PC-9 (cell line): ENCODE results near the gene TMEM156. TPM values are rescaled to one million over a fixed set of nuclear protein-coding genes. Genes with fewer than 3 reads are reported as not detected.
A peak's percentile ranks its signal among the peaks of the same experiment; 100 is the strongest.
"Not testable (repeated sequence)": the region's sequence is repeated elsewhere in the genome, so short reads cannot be mapped to it uniquely, and the experiment has no call there.

ENCODE experiments used
- BruUV-seq: library from RNA; stranded (reverse); fragments of 400-500 nt; replicated peaks from 2 replicates; lab custom pipeline; 2021; lab: Mats Ljungman, UMichigan
- CTCF ChIA-PET: fragments of 300-600 bp; sonication (Branson Sonifier 250); formaldehyde crosslinking; loops from one replicate; lab custom pipeline; 2022; ENCODE audit warnings: antibody characterized with exemption; lab: Charles Lee
- POLR2A ChIA-PET: fragments of 300-600 bp; sonication (Branson Sonifier 250); formaldehyde crosslinking; loops from one replicate; lab custom pipeline; 2022; ENCODE audit warnings: antibody characterized with exemption; ENCODE audit not compliant: unreplicated experiment; lab: Charles Lee
- DNase-seq, 2 experiments: peaks; one replicate each; pipeline versions ENCODE4 v3.0.0 to v3.0.0-alpha.2; 2015 to 2022; ENCODE audit warnings: mixed read lengths in 1 of 2
- H2AFZ ChIP-seq: fragments of 200-600 bp; sonication (generic); 2 replicates; pipeline ENCODE4 v1.8.1; 2017; ENCODE audit warnings: antibody characterized with exemption
- H3F3A ChIP-seq: fragments of 200-600 bp; sonication (generic); 2 replicates; pipeline ENCODE4 v1.8.1; 2017; ENCODE audit warnings: antibody characterized with exemption, mild to moderate bottlenecking, low read depth; ENCODE audit not compliant: insufficient read depth
- H3K27ac ChIP-seq: fragments of 200-600 bp; sonication (generic); 2 replicates; pipeline ENCODE4 v1.6.1; 2016; ENCODE audit warnings: mixed run types
- H3K27me3 ChIP-seq: fragments of 200-600 bp; sonication (generic); 2 replicates; pipeline ENCODE4 v1.6.1; 2016; ENCODE audit warnings: low read depth, mixed run types; ENCODE audit not compliant: insufficient read depth
- H3K36me3 ChIP-seq: fragments of 200-600 bp; sonication (generic); 2 replicates; pipeline ENCODE4 v1.6.1; 2016; ENCODE audit warnings: low read depth, mixed run types
- H3K4me1 ChIP-seq: fragments of 200-600 bp; sonication (generic); replicated peaks from 2 replicates; pipeline ENCODE4 v1.6.1; 2016; ENCODE audit warnings: mixed run types; ENCODE audit not compliant: insufficient read depth
- H3K4me2 ChIP-seq: fragments of 200-600 bp; sonication (generic); 2 replicates; pipeline ENCODE4 v1.6.1; 2017; ENCODE audit warnings: mixed run types
- H3K4me3 ChIP-seq: fragments of 200-600 bp; sonication (generic); 2 replicates; pipeline ENCODE4 v1.6.1; 2016; ENCODE audit warnings: mixed run types
- H3K79me2 ChIP-seq: fragments of 200-600 bp; sonication (generic); 2 replicates; pipeline ENCODE4 v1.6.1; 2017; ENCODE audit warnings: low read depth, mixed run types
- H3K9me2 ChIP-seq: fragments of 200-600 bp; sonication (generic); 2 replicates; pipeline ENCODE4 v1.8.1; 2017; ENCODE audit warnings: mild to moderate bottlenecking; ENCODE audit not compliant: insufficient read depth
- H3K9me3 ChIP-seq: fragments of 200-600 bp; sonication (generic); 2 replicates; pipeline ENCODE4 v1.8.1; 2016; ENCODE audit warnings: low read depth; ENCODE audit not compliant: insufficient read depth
- H4K20me1 ChIP-seq: fragments of 200-600 bp; sonication (generic); 2 replicates; pipeline ENCODE4 v1.8.1; 2017; ENCODE audit not compliant: insufficient read depth
- CTCF ChIP-seq: fragments of 200-600 bp; sonication (generic); conservative IDR thresholded peaks from 2 replicates; pipeline ENCODE4 v1.6.1; 2017; ENCODE audit warnings: mixed run types, antibody characterized with exemption, mild to moderate bottlenecking, moderate library complexity
- EZH2 ChIP-seq: fragments of 200-600 bp; sonication (generic); IDR thresholded peaks from 2 replicates; pipeline ENCODE4 v1.8.0; 2017; ENCODE audit warnings: antibody characterized with exemption, low read depth
- intact Hi-C: fragments of 100-400 bp; cut with micrococcal nuclease; formaldehyde crosslinking; loops from one replicate; pipeline ENCODE4 v1.10.0; 2022; ENCODE audit not compliant: unreplicated experiment
- total RNA-seq: library from RNA; stranded (reverse); gene quantifications from 2 replicates; pipeline ENCODE4 v1.2.3, GENCODE V29; 2021

Gene TMEM156
- total RNA-seq, 1 experiment from 2014 or later: 29.3 TPM

GRCh38 chr4:38993683-38994082, 38.5 kb downstream of the TMEM156 start:
- Histone ChIP-seq H4K20me1 (no peaks in the 10 kb centered on the region), H3K79me2 (no peaks in the 10 kb centered on the region), H3K27me3 (no peaks in the 10 kb centered on the region), H3K4me3 (no peak overlapping the region), H2AFZ (no peak overlapping the region), H3F3A (no peaks in the 10 kb centered on the region), H3K4me1 (no peaks in the 10 kb centered on the region), H3K4me2 (no peak overlapping the region), H3K36me3 (peaks cover 13% of the 10 kb centered on the region), H3K9me3 (no peaks in the 10 kb centered on the region), H3K9me2 (no peaks in the 10 kb centered on the region), H3K27ac (no peak overlapping the region)
- POLR2A ChIA-PET: no interaction called here
- no peak for DNase-seq
- TF ChIP-seq CTCF: peak; percentile 14; the same call in 1 of the 2 replicates
- TF ChIP-seq EZH2: no peak
- intact Hi-C loops: no loop called here
- no TSS peak for BruUV-seq
- CTCF ChIA-PET: no interaction called here

- BruUV-seq: no TSS peak
- no peaks in the 10 kb centered on the region for H4K20me1 ChIP-seq
- CTCF ChIA-PET: no interaction called here
- POLR2A ChIA-PET: no interaction called here
- TF ChIP-seq EZH2 (no peak), CTCF (no peak)
- DNase-seq: no peak
- H3K4me1 ChIP-seq: no peaks in the 10 kb centered on the region
- H2AFZ ChIP-seq: no peak overlapping the region
- H3K27ac ChIP-seq: no peak overlapping the region
- intact Hi-C loops: no loop called here
- no peaks in the 10 kb centered on the region for H3K79me2 ChIP-seq
- H3K4me3 ChIP-seq: no peak overlapping the region
- H3K4me2 ChIP-seq: no peak overlapping the region
- H3K9me3 ChIP-seq: no peaks in the 10 kb centered on the region
- H3K27me3 ChIP-seq: no peaks in the 10 kb centered on the region
- no peaks in the 10 kb centered on the region for H3F3A ChIP-seq
- no peaks in the 10 kb centered on the region for H3K9me2 ChIP-seq
- H3K36me3 ChIP-seq: peaks cover 21% of the 10 kb centered on the region
These were observed 42.0 kb downstream of the TMEM156 start for GRCh38 chr4:38990241-38990640.

- no peak overlapping the region for H3K4me3 ChIP-seq
- ChIA-PET CTCF (no interaction called here), POLR2A (no interaction called here)
- no peaks in the 10 kb centered on the region for H3K79me2 ChIP-seq
- no peak overlapping the region for H3K27ac ChIP-seq
- BruUV-seq: no TSS peak
- H3K27me3 ChIP-seq: no peaks in the 10 kb centered on the region
- H3K36me3 ChIP-seq: peaks cover 19% of the 10 kb centered on the region
- no peaks in the 10 kb centered on the region for H3F3A ChIP-seq
- no peaks in the 10 kb centered on the region for H3K9me3 ChIP-seq
- H4K20me1 ChIP-seq: no peaks in the 10 kb centered on the region
- no peak for DNase-seq
- H3K4me2 ChIP-seq: no peak overlapping the region
- intact Hi-C loops: no loop called here
- TF ChIP-seq CTCF: no peak
- TF ChIP-seq EZH2: no peak
- no peaks in the 10 kb centered on the region for H3K4me1 ChIP-seq
- no peak overlapping the region for H2AFZ ChIP-seq
- no peaks in the 10 kb centered on the region for H3K9me2 ChIP-seq
These were observed 42.7 kb downstream of the TMEM156 start for GRCh38 chr4:38989487-38989886.

GRCh38 chr4:38988353-38988752, 43.9 kb downstream of the TMEM156 start:
- H3K4me3 ChIP-seq, CTCF ChIA-PET, H3K27ac ChIP-seq, H3K27me3 ChIP-seq, H4K20me1 ChIP-seq, DNase-seq, H3K4me2 ChIP-seq, intact Hi-C loops, H3K9me3 ChIP-seq, H3K9me2 ChIP-seq, H3K4me1 ChIP-seq, H3F3A ChIP-seq, H3K79me2 ChIP-seq, H2AFZ ChIP-seq, BruUV-seq: not testable (repeated sequence)
- POLR2A ChIA-PET: interaction anchor here (0.5 kb wide), 1 partner anchor 162 kb away, joined by 7 read pairs; no protein-coding TSS in a partner anchor
- H3K36me3 ChIP-seq: peaks cover 19% of the 10 kb centered on the region
